Endothelial cell (in vitro differentiated cells): ENCODE results near the gene CTRL. TPM values are rescaled to one million over a fixed set of nuclear protein-coding genes. Genes with fewer than 3 reads are reported as not detected.

Experiments used
- DNase-seq: peaks from one replicate; pipeline ENCODE4 v3.0.0; 2021; ENCODE audit warnings: low spot score
- H3K27ac Mint-ChIP-seq: one replicate; pipeline ENCODE4 v1.8.0; 2021; ENCODE audit warnings: mixed read lengths, inconsistent platforms; ENCODE audit not compliant: unreplicated experiment
- H3K27me3 Mint-ChIP-seq: one replicate; pipeline ENCODE4 v1.8.0; 2021; ENCODE audit warnings: mild to moderate bottlenecking, moderate library complexity, mixed read lengths, inconsistent platforms; ENCODE audit not compliant: unreplicated experiment
- H3K36me3 Mint-ChIP-seq: one replicate; pipeline ENCODE4 v1.8.0; 2021; ENCODE audit warnings: mild to moderate bottlenecking, low read depth, mixed read lengths, inconsistent platforms; ENCODE audit not compliant: unreplicated experiment
- H3K4me1 Mint-ChIP-seq: one replicate; pipeline ENCODE4 v1.8.0; 2021; ENCODE audit warnings: mild to moderate bottlenecking, mixed read lengths, inconsistent platforms; ENCODE audit not compliant: unreplicated experiment
- H3K4me3 Mint-ChIP-seq: one replicate; pipeline ENCODE4 v1.8.0; 2021; ENCODE audit warnings: mild to moderate bottlenecking, mixed read lengths, inconsistent platforms; ENCODE audit not compliant: unreplicated experiment
- H3K9me3 Mint-ChIP-seq: one replicate; pipeline ENCODE4 v1.8.0; 2021; ENCODE audit warnings: mixed read lengths, inconsistent platforms; ENCODE audit not compliant: unreplicated experiment
- total RNA-seq: library from RNA; stranded (reverse); fragmentation: NEBNext Ultra II Directional; extraction: Animal tissue kit (Norgen Biotek cat#: 25700); gene quantifications from one replicate; pipeline ENCODE4 v1.2.1, GENCODE V29; 2021; ENCODE audit not compliant: unreplicated experiment
- TF ChIP-seq, protein P1 (sequence below): fragments of 200-600 bp; sonication (generic); IDR thresholded peaks from one replicate; pipeline ENCODE4 v1.5.0; 2021; ENCODE audit warnings: antibody characterized with exemption; ENCODE audit not compliant: unreplicated experiment

Gene CTRL
- total RNA-seq, 1 donor from 2014 or later, result 0.56 TPM

DNA sequence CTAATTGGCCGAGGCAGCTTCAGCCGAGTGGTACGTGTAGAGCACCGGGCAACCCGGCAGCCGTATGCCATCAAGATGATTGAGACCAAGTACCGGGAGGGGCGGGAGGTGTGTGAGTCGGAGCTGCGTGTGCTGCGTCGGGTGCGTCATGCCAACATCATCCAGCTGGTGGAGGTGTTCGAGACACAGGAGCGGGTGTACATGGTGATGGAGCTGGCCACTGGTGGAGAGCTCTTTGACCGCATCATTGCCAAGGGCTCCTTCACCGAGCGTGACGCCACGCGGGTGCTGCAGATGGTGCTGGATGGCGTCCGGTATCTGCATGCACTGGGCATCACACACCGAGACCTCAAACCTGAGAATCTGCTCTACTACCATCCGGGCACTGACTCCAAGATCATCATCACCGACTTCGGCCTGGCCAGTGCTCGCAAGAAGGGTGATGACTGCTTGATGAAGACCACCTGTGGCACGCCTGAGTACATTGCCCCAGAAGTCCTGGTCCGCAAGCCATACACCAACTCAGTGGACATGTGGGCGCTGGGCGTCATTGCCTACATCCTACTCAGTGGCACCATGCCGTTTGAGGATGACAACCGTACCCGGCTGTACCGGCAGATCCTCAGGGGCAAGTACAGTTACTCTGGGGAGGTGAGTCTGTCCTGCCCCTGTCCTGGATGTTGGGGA, 22.5 kb downstream of the CTRL start:
- Mint-ChIP-seq H3K4me3 (no peak overlapping the region), H3K27me3 (no peaks in the 10 kb centered on the region), H3K4me1 (peaks cover 7% of the 10 kb centered on the region), H3K36me3 (peaks cover 25% of the 10 kb centered on the region), H3K9me3 (no peaks in the 10 kb centered on the region), H3K27ac (no peak overlapping the region)
- TF ChIP-seq, protein P1, sequence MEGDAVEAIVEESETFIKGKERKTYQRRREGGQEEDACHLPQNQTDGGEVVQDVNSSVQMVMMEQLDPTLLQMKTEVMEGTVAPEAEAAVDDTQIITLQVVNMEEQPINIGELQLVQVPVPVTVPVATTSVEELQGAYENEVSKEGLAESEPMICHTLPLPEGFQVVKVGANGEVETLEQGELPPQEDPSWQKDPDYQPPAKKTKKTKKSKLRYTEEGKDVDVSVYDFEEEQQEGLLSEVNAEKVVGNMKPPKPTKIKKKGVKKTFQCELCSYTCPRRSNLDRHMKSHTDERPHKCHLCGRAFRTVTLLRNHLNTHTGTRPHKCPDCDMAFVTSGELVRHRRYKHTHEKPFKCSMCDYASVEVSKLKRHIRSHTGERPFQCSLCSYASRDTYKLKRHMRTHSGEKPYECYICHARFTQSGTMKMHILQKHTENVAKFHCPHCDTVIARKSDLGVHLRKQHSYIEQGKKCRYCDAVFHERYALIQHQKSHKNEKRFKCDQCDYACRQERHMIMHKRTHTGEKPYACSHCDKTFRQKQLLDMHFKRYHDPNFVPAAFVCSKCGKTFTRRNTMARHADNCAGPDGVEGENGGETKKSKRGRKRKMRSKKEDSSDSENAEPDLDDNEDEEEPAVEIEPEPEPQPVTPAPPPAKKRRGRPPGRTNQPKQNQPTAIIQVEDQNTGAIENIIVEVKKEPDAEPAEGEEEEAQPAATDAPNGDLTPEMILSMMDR, result no peak
- DNase-seq, result no peak

DNA sequence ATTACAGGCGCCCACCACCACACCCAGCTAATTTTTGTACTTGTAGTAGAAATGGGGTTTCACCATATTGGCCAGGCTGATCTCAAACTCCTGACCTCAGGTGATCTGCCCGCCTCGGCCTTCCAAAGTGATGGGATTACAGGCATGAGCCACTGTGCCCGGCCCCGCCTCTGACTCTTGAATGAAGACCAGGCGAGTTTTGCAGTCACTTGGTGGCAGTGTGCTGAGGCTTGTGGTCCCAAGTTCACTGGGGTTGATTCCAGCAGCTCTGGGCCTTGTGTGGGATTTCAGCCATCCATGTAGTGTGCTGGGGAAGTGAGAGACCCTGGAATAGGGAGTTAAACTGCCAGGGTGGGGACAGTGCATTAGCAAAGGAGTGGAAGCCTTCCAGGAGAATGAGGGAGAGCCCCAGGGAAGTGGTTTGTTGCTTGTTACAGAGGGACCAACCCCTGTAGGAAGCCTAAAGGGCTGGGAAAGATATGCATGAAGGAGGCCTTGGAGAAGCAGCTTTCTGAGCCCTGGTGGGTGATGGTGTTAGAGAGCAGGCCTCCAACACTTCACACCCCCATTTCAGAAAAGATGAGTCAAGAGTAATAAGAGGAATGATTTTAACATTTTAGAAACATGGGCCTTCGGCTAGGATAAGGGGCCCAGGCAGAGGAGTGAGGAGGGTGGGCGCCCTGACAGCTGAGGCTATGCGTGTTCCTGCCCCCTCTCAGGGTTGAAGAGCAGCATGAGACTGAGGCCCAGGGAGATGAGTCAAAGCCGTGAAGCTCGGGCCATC, 24.1 kb downstream of the CTRL start:
- Mint-ChIP-seq H3K27ac (no peak overlapping the region), H3K27me3 (no peaks in the 10 kb centered on the region), H3K9me3 (no peaks in the 10 kb centered on the region), H3K4me3 (no peak overlapping the region), H3K4me1 (peaks cover 20% of the 10 kb centered on the region), H3K36me3 (peaks cover 20% of the 10 kb centered on the region)
- no peak for DNase-seq
- TF ChIP-seq, protein P1, result no peak

DNA sequence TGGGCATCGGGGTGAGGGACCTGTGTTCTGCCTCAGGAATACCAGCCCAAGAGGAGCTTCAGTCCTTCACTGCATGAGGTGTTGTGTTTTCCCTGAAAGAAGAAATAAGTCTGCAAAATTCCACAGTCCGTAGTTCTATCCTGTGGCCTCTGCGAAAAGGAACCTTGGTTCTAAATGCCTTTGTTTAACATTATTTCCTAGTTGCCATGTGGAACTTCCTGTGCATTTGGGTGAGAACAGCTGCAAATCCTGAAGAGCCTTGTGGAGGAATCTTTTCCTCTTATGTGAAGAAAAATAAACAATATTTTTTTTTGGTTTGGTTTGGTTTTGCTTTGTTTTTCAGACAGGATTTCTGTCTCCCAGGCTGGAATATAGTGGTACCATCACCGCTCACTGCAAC, 28.8 kb downstream of the CTRL start:
- TF ChIP-seq, protein P1, result no peak
- DNase-seq, result no peak
- Mint-ChIP-seq H3K4me1 (peaks cover 39% of the 10 kb centered on the region), H3K4me3 (peak overlapping the region; percentile 52), H3K27me3 (peaks cover 2% of the 10 kb centered on the region), H3K36me3 (peaks cover 19% of the 10 kb centered on the region), H3K9me3 (no peaks in the 10 kb centered on the region), H3K27ac (peak overlapping the region; percentile 100)

DNA sequence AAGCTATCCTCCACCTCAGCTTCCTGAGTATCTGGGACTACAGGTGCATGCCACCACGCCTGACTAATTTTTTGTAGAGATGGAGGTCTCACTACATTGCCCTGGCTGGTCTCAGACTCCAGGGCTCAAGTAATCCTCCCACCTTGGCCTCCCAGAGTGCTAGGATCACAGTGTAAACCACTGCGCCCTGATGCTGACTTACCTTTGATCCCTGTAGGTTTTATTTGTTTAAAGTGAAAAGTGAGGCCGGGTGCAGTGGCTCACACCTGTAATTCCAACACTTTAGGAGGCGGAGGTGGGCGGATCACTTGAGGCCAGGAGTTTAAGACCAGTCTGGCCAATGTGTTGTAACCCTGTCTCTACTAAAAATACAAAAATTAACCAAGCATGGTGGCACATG, 29.9 kb downstream of the CTRL start:
- TF ChIP-seq, protein P1, result no peak
- no peak for DNase-seq
- Mint-ChIP-seq H3K4me1 (peaks cover 43% of the 10 kb centered on the region), H3K9me3 (no peaks in the 10 kb centered on the region), H3K4me3 (no peak overlapping the region), H3K27ac (peak overlapping the region; percentile 100), H3K27me3 (peaks cover 2% of the 10 kb centered on the region), H3K36me3 (peaks cover 14% of the 10 kb centered on the region)

DNA sequence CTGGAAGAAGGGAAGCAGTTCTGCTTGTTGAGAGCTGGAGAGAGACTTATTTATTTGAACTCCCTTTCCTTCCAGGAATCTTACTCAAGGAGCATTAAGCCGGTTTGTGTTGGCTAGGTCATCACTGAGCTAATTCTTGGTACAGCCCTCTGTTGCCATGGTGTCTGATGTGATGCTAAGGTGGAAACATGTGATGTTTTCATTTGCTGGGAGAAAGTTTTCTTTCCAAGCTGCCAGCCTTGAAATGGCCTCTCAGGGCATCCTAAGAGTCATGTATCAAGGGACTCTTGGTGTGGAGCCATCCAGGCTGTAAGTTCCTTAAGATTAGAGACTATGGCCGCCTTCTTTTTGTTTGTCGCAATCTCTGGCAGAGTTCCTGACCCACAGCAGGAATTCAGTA, 34.4 kb downstream of the CTRL start:
- TF ChIP-seq, protein P1, result no peak
- peak overlapping the region; percentile 62 for H3K27ac Mint-ChIP-seq

More for the DNA sequence above, 34.4 kb downstream of the CTRL start:
- Mint-ChIP-seq H3K27me3 (peaks cover 5% of the 10 kb centered on the region), H3K4me3 (no peak overlapping the region), H3K4me1 (peaks cover 52% of the 10 kb centered on the region), H3K9me3 (no peaks in the 10 kb centered on the region), H3K36me3 (peaks cover 9% of the 10 kb centered on the region)
- no peak for DNase-seq
